Measurements from ENCODE around the gene MAP3K2.

MAP3K2 gene

GRCh38 chr2:127254386-127254981 lies 133.3 kb downstream of the MAP3K2 start:
- TF ChIP-seq CTCF (IDR thresholded peaks at IDR 0.05; ENCODE audit: low read depth, low read length): no peak
- H3K4me3 ChIP-seq (replicated peaks in 1 of 2; ENCODE audit: low read depth in 2 of 2, low read length in 2 of 2): no peak overlapping the region
- DNase-seq (ENCODE audit: low read depth in 2 of 2): peak; percentile 26 to 33
